A549 treated with AZD2906 at 1 μM for 4 hours (cell line): ENCODE results near the gene PPT2. TPM values are rescaled to one million over a fixed set of nuclear protein-coding genes. Genes with fewer than 3 reads are reported as not detected.

Experiments
- total RNA-seq: library from RNA; stranded (reverse); fragments of 200-300 nt; extraction: Qiagen RNA extraction; gene quantifications from 5 replicates; pipeline ENCODE4 v1.2.3, GENCODE V29; 2022

The PPT2 gene, protein sequence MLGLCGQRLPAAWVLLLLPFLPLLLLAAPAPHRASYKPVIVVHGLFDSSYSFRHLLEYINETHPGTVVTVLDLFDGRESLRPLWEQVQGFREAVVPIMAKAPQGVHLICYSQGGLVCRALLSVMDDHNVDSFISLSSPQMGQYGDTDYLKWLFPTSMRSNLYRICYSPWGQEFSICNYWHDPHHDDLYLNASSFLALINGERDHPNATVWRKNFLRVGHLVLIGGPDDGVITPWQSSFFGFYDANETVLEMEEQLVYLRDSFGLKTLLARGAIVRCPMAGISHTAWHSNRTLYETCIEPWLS
- total RNA-seq: 7.8 to 8.8 TPM (median 8.5 TPM) in 5 replicates

DNA sequence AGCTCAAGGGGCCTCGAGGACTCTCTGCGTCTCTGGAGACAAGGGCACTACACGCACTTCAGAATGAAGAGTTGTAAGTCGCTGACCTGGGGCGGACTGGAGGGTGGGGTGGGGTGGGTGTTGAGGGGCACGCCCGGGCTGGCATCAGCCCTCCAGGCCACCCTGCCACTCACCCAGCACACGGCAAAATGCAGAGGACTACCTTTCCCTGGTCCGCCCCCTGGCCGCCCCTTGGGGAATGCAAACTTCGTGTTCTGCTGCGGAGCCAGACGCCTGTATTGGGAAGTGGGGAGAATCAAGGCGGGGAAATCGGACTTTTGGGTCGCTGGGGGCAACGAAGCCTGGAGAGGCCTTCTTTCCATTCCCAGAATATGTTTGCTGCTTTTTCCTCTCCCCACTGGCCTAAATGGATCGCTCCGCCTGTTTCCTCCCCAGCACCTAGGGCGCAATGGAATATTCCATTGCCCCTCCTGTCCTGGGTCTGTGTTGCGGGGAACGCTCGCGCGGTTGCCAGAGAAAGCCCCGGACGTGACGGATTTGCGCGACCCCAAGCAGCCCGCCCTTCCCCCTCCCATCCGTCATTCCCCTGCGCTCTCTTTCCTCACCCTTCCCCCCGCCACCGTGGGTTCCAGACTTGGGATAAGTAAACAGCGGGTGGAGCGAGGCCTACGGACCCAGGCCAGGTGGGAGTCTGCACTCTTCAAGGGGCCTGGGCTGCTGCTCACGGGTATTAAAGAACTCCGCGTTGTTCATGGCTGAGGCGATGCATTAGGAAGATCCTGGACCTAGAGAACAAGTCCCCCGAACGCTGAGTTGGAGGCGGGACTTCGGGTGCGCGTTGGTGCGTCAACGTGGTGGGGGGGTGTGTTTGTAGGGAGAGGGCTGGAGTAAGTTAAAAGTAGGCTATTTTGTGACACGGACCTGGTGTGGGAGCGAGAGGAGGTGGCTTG is at the start of gene PPT2:
Gene PPT2 (plus strand): TSS at position 578 of the 950 bp plus-strand sequence. CDS start 454 bp downstream, outside the sequence.

DNA sequence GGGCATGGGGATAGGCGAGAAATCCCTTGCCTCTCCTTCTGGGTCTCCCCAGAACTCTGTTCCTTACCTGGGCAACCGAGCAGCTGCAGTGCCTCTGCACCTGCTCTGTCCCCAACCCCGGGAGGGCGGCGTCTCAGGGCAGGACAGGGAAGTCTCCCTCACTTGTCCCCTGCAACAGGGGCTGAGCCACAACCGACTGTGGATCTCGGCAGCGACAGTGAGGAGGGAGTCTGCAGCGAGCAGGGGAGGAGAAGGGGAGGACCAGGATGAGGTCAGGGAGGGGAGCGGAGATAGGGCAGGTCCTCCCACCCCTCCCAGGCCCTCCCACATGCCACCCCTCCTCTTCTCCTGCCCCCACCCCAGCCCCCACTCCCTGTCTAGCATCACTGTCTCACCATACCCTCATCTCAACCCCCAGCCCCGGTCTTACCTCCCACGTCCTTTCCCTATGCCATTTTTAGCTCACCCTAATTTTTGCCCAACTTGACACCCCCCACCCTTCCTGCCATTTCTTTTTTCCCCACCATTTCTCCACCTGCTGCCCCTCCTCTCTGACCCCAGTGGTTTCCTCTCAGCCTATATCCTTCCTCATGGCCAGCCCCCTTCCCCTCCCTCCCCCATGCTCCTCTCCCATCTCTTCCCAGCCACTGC is 44.7 kb upstream of the PPT2 start, which contains the start of gene TNXB:
Gene TNXB (minus strand): TSS at position 225 of the 651 bp plus-strand sequence. CDS start 11,140 bp downstream, outside the sequence.

DNA sequence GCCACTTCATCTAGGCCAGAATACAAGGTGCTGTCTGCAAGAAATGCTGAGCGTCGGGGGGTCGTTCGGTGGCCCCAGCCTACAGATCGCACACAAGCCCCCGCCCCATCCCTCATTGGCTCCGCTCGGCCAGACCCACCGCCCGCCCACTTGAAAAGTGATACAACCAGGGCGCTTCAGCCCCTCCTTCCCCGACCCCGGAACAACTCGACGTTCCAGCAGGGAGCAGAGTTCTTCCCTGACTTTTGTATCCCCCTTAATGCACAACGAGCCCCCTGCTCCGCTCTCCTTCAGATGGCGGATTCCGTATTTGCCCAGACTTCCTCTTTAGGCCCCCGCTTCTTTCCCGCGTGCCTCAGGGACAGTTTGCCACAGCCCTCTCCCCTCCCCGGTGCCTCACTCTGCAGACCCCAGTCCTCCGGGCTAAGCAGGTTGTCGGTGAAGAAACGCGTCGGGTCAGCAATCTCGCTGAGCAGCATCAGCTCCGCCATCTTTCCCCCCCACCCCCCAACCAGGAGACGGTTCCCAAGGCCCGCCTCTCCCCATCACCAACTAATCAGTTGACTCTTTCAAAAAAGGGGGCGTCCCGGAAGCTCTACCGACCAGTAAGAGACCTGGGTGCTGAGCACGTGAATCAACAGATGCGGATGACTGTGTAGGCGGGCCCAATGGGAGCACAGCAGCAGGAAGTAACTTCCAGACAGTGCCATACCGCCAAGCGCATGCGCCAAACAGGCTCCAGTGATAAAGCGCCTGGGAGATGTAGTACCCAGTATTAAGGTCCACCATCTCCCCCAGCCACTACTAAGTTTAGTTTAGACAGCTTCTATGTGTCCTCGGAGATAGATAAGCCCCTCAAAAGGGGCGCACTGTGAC is 26.0 kb upstream of the PPT2 start, which contains the start of gene ATF6B:
Gene ATF6B (minus strand): TSS at position 530 of the 876 bp plus-strand sequence. CDS start 39 bp downstream, at position 491.

DNA sequence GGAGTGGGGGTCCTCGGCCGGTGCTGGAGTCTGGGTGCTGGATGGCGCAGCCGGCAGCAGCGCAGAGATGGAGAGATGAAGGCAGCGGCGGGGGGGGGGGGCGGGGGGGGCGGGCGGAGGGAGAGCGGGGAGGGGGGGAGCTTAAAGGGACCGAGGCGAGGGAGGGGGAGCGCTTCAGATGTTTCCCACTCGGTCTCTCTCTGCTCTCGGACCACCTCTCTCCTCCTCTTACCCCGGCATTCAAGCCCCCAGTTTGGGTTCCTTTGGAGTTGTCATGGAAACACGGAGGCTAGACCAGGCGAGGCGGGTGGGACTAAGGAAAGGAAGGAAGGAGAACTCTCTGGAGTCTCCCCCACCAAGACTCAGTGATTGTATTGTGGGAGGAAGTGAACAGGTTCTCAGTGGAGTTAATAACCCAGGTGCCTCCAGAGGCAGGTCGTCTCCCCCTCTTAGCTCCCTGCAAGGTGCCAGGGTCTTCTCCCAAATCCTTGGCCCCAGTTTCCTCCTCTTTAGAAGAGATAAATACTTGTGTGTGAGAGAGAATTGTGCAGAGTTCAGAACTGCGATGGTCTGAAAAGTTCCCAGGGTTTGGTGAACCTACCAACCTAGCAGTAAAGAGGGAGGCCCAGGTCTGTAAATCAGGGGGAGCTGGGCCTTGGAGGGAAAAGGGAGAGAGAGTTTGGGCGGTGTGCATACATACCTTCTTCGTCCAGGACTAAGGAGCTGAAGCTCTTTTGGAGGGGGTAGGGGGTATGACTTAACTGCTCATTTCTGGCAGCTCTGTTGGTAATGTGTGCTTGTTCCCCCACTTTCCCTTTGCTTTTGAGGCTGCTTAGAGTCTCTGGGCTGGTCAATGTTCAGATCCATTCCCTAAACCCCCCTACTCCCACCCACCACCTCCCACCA is 1.8 kb upstream of the PPT2 start, which contains the start of gene PRRT1:
Gene PRRT1 (minus strand): TSS at position 77 of the 906 bp plus-strand sequence. CDS start 112 bp downstream, outside the sequence.

DNA sequence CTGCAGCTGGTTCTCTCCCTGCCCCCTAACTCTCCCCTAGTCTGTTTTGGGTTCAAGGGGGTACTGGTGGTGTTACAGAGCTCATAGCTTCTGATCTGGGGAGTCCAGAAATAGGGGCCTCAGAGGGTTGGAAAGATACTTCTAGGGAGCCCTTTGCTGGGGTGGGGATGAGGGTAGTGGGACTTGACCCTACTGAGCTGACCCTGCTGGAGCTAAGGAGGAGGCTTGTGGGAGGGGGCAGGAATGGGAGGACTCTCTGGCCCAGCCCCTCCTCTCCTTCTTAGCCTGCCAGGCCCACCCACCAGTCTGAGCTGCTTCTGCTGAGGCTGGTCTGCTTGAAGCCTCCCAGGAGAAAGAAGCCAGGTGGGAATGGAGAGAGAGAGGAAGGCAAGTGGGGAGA is 10.4 kb downstream of the PPT2 start, which contains the start of gene EGFL8:
Gene EGFL8 (plus strand): TSS at position 301 of the 400 bp plus-strand sequence. CDS start 1,571 bp downstream, outside the sequence.

DNA sequence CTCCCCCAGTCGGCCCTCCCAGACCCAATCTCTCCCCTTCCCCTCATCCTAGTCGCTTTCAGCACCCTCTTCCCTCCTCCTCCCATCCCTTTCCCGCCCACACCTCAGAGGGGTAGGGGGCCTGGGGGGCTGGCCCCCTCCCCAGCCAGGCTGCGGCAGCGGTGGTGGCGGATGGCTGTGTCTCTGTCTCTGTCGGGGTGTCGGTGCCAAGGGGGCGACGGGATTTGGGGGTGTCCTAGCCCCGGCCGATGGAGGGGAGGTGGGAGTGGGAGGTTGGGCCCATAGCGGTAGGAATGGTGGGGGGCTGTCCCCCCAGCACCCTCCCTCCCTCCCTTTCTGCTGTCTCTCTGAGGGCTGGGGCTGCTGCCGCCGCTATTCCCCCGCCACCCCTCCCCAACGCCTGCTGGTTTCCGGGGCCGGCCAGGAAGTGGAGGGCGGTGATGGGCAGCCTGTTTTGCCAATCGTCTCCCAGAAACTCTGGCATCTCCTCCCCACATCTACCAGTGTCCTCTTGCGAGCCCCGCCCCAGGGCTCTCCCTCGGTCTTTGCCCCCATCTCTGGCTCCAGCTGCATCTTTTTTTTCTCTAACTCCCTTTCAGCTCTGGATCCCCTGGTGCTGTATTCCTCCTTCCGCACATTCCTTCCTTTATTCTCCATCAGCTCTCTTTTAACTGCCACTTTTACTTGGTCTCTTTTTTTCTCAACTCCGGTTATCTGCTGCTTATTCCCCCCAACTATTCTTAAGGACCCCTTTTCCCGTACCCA is 22.0 kb downstream of the PPT2 start, which contains the start of gene AGPAT1:
Gene AGPAT1 (minus strand): TSS at position 374 of the 765 bp plus-strand sequence. CDS start 4,588 bp downstream, outside the sequence.

DNA sequence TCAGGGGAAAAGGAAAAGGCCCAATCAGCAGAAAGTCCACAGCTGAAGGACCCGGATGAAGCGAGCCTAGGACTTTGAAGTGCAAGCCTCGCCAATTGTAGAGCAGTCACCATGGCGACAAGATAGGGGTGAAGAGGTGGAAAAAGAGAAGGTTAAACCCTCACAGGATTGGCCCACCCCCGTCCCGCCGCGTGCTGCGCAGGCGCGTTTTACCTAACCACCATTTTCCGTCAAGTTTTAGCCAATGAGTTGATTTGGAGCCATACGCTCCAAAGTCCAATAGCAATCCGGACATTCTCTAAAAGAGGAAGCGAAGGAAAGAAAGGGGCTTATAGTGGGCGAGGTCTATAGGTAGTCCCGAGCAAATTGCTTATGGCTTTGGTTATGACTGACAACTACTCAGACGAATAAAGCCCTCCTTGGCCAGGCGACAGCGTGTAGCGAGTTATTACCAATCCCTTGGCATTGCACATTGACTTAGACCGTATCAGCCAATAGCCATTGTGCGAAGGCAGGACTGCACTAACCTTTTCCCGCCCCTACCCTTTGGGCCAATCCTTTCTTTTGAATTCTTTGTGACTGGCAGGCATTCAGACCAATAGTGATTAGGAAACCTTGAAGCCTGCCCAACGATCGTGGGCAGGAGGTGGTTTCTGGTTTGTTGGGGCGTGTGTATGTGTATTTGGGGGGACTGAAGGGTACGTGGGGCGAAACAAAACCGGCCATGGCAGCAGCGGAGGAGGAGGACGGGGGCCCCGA is 24.0 kb downstream of the PPT2 start, which contains the start of gene RNF5:
Gene RNF5 (plus strand): TSS at position 618 of the 759 bp plus-strand sequence. CDS start 107 bp downstream, at position 725.

DNA sequence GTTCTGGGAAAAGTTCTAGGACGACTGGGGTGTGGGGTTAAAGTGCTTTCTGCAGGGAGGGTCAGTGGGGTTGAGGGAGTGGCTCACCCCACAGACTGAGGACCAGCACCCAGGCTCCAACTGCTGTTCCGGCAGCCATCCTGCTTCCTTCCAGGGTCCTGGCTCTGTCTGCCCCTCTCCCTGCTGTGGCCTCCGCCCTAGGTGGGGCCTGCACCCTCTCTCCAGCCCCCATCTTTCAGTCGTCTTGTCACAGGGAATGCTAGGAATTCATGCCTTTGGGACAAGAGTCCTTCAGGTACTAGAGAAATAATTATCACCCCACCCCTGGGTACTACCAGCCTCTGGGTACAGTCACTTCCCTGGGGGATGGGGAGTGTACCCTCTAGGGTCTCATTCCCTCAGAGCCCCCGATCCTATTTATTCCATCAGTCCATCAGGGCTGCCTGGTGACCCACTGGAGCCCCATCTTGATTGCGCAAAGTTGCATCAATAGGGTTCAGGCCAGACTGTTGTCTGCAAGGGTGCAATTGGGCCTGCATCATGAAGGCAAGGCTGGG is 30.2 kb downstream of the PPT2 start, which contains the start of gene AGER:
Gene AGER (minus strand): TSS at position 170 of the 557 bp plus-strand sequence. CDS start 31 bp downstream, at position 139.

DNA sequence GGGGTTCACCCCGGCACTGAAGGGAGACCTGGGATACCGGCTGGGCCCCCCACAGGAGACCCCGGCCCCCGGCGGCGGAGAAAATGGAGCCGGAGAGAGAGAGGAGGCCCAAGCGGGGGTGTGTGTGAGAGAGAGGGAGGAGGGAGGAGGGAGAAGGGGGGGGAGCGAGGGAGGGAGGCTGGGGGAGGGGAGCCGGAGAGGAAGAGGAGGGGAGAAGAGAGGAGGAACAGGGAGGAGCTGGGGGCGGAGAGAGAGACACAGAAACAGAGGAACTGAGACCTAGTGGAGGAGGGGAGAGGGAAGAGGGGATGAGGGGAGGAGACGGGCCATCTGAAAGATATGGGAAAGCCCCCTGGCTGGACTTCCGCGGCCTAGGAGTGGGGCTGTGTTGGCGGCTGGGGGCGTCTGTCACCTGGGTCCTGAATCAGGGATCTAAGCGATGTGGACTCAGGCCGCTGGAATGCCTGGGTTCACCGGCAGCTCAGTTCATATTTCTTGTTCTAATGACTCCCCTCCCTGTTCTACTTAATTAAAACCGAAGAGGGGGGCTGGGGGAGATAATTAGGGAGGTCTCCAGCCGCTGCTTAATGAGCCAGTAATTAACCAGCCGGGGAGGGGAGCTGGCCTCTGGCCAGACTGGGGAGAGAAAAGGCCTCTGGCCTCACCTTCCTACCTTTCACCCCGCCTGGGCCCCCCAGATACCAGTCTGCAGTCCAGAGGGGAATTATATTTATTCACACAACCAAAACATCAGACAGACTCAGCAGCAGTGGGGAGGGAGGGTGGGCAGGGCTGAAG is 36.3 kb downstream of the PPT2 start, which contains the start of gene PBX2:
Gene PBX2 (minus strand): TSS at position 149 of the 798 bp plus-strand sequence. CDS start 287 bp downstream, outside the sequence.

DNA sequence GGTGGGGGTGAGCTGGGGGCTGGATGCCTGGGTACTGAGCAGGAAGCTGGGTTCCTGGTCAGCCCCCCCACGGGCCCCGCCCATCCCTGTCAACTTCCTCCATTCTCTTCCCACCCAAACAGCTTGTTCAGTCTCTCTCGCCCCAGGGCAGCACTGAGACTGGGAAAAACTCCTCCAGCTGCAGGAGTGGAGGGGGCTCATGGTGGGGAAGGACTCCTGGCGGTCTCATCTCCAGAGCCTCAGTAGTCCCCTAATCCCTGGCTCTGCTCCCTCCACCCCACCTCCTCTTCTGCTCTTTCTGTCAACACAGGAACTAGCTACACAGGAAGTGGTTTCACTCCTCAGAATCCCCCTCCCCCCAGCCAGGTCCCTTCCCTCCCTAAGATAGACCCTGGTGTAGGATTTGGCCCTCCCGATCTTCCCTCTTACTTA is 38.7 kb downstream of the PPT2 start, which contains the start of gene GPSM3:
Gene GPSM3 (minus strand): TSS at position 36 of the 432 bp plus-strand sequence. CDS start 130 bp downstream, outside the sequence.

Other genes with a start within 250 kb of the PPT2 start
- 0.20 to 0.34 TPM (median 0.23 TPM) in 5 replicates for gene C2, start 226.4 kb upstream of the PPT2 start, total RNA-seq
- gene CFB, start 208.0 kb upstream of the PPT2 start, total RNA-seq: 1.3 to 3.0 TPM (median 2.0 TPM) in 5 replicates
- 73.0 to 92.7 TPM (median 76.9 TPM) in 5 replicates for gene NELFE, start 195.2 kb upstream of the PPT2 start, total RNA-seq
- gene SKIC2, start 195.0 kb upstream of the PPT2 start, total RNA-seq: 19.9 to 23.7 TPM (median 22.8 TPM) in 5 replicates
- 11.1 to 13.8 TPM (median 11.8 TPM) in 5 replicates for gene DXO, start 182.0 kb upstream of the PPT2 start, total RNA-seq
- gene C4A, start 172.1 kb upstream of the PPT2 start, total RNA-seq: 0.80 to 1.1 TPM (median 0.93 TPM) in 5 replicates
- gene C4B, start 139.3 kb upstream of the PPT2 start, total RNA-seq: 0.58 to 1.2 TPM (median 0.96 TPM) in 5 replicates
- 0.06 TPM in 1 of 5 replicates, not detected in the others for gene CYP21A2, start 115.7 kb upstream of the PPT2 start, total RNA-seq
- gene TNXB, start 44.8 kb upstream of the PPT2 start, total RNA-seq: 0.48 to 0.71 TPM (median 0.56 TPM) in 5 replicates
- gene ATF6B, start 25.9 kb upstream of the PPT2 start, total RNA-seq: 27.8 to 35.4 TPM (median 34.3 TPM) in 5 replicates
- 6.0 to 7.8 TPM (median 6.8 TPM) in 5 replicates for gene FKBPL, start 23.9 kb upstream of the PPT2 start, total RNA-seq
- 0.47 to 0.82 TPM (median 0.61 TPM) in 5 replicates for gene PRRT1, start 2.2 kb upstream of the PPT2 start, total RNA-seq
- 0.56 to 1.9 TPM (median 1.9 TPM) in 5 replicates for gene EGFL8, start 10.5 kb downstream of the PPT2 start, total RNA-seq
- gene AGPAT1, start 21.9 kb downstream of the PPT2 start, total RNA-seq: 35.3 to 43.1 TPM (median 42.4 TPM) in 5 replicates
- 34.8 to 46.4 TPM (median 45.5 TPM) in 5 replicates for gene RNF5, start 24.3 kb downstream of the PPT2 start, total RNA-seq
- gene AGER, start 30.1 kb downstream of the PPT2 start, total RNA-seq: 1.1 to 2.0 TPM (median 1.7 TPM) in 5 replicates
- gene PBX2, start 36.1 kb downstream of the PPT2 start, total RNA-seq: 14.1 to 17.3 TPM (median 15.9 TPM) in 5 replicates
- gene GPSM3, start 38.5 kb downstream of the PPT2 start, total RNA-seq: 0.34 to 0.40 TPM (median 0.35 TPM) in 5 replicates
- gene NOTCH4, start 69.9 kb downstream of the PPT2 start, total RNA-seq: 0.60 to 0.95 TPM (median 0.81 TPM) in 5 replicates
- gene TSBP1, start 217.8 kb downstream of the PPT2 start, total RNA-seq: not detected in 5 replicates